Neuronal stem cell (in vitro differentiated cells): ENCODE data around the gene HIPK2.

Experiments used
- DNase-seq: peaks from one replicate; pipeline ENCODE4 v3.0.0-alpha.2; 2013; ENCODE audit warnings: low spot score
- H2AFZ ChIP-seq: one replicate; pipeline ENCODE4 v1.6.1; 2013; ENCODE audit warnings: mild to moderate bottlenecking, low read length, inconsistent platforms
- H2AK5ac ChIP-seq: 2 replicates; pipeline ENCODE4 v1.6.1; 2013; ENCODE audit warnings: low read depth, mild to moderate bottlenecking, inconsistent platforms, low read length, moderate library complexity, mixed read lengths
- H2BK120ac ChIP-seq: 2 replicates; pipeline ENCODE4 v1.6.1; 2013; ENCODE audit warnings: low read depth, mild to moderate bottlenecking, inconsistent platforms, low read length, moderate library complexity, mixed read lengths
- H2BK12ac ChIP-seq: one replicate; pipeline ENCODE4 v1.6.1; 2013; ENCODE audit warnings: low read length, inconsistent platforms
- H2BK15ac ChIP-seq: 2 replicates; pipeline ENCODE4 v1.6.1; 2013; ENCODE audit warnings: mild to moderate bottlenecking, low read length, inconsistent platforms, mixed read lengths
- H2BK5ac ChIP-seq: one replicate; pipeline ENCODE4 v1.6.1; 2013; ENCODE audit warnings: inconsistent platforms, mild to moderate bottlenecking, low read length, moderate library complexity
- H3K14ac ChIP-seq: one replicate; pipeline ENCODE4 v1.6.1; 2013; ENCODE audit warnings: low read length, inconsistent platforms
- H3K18ac ChIP-seq: 2 replicates; pipeline ENCODE4 v1.6.1; 2013; ENCODE audit warnings: low read length, inconsistent platforms
- H3K23ac ChIP-seq: 2 replicates; pipeline ENCODE4 v1.6.1; 2013; ENCODE audit warnings: low read depth, mild to moderate bottlenecking, mixed read lengths, low read length, inconsistent platforms; ENCODE audit not compliant: poor library complexity
- H3K27ac ChIP-seq: replicated peaks from 3 replicates; pipeline ENCODE4 v1.5.1; 2013; ENCODE audit warnings: low read length, inconsistent platforms
- H3K27me3 ChIP-seq, 3 experiments: 2 replicates each; pipeline ENCODE4 v1.6.1; 2013; ENCODE audit warnings: low read length in 3 of 3, mild to moderate bottlenecking in 2 of 3, inconsistent platforms in 1 of 3, low read depth in 1 of 3, mixed read lengths in 1 of 3, moderate library complexity in 1 of 3; ENCODE audit not compliant: control insufficient read depth in 3 of 3, insufficient read depth in 3 of 3
- H3K36me3 ChIP-seq, 2 donors: replicated peaks in 1 of 2; 2 replicates each; pipeline ENCODE4 v1.6.1; 2013; ENCODE audit warnings: low read length in 2 of 2; ENCODE audit not compliant: control insufficient read depth in 2 of 2, insufficient read depth in 2 of 2
- H3K4ac ChIP-seq: 2 replicates; pipeline ENCODE4 v1.6.1; 2013; ENCODE audit warnings: inconsistent platforms, mild to moderate bottlenecking, low read length, moderate library complexity
- H3K4me1 ChIP-seq, 2 donors: 1 replicate in 1 of 2; 2 replicates in 1 of 2; pipeline ENCODE4 v1.6.1; 2013; ENCODE audit warnings: low read length in 2 of 2, low read depth in 1 of 2; ENCODE audit not compliant: control insufficient read depth in 2 of 2, insufficient read depth in 1 of 2
- H3K4me2 ChIP-seq: one replicate; pipeline ENCODE4 v1.6.1; 2013; ENCODE audit warnings: mild to moderate bottlenecking, low read length, inconsistent platforms; ENCODE audit not compliant: insufficient read depth, poor library complexity, severe bottlenecking
- H3K4me3 ChIP-seq, 2 donors: 2 replicates each; pipeline ENCODE4 v1.5.1; 2013; ENCODE audit warnings: low read length in 2 of 2, mild to moderate bottlenecking in 2 of 2, inconsistent platforms in 1 of 2, moderate library complexity in 1 of 2
- H3K79me1 ChIP-seq: one replicate; pipeline ENCODE4 v1.6.1; 2013; ENCODE audit warnings: low read depth, mild to moderate bottlenecking, inconsistent platforms, low read length, moderate library complexity
- H3K9ac ChIP-seq: one replicate; pipeline ENCODE4 v1.6.1; 2013; ENCODE audit warnings: mild to moderate bottlenecking, low read depth, low read length, inconsistent platforms; ENCODE audit not compliant: poor library complexity
- H3K9me3 ChIP-seq, 2 donors: replicated peaks in 1 of 2; 2 replicates each; pipeline versions ENCODE3 to v1.6.1; 2013; ENCODE audit warnings: low read length in 2 of 2, mild to moderate bottlenecking in 2 of 2, inconsistent platforms in 1 of 2, low read depth in 1 of 2, mixed read lengths in 1 of 2, moderate library complexity in 1 of 2; ENCODE audit not compliant: control insufficient read depth in 2 of 2, insufficient read depth in 1 of 2
- H4K8ac ChIP-seq: one replicate; pipeline ENCODE4 v1.6.1; 2013; ENCODE audit warnings: low read depth, mild to moderate bottlenecking, inconsistent platforms, low read length, moderate library complexity
- H4K91ac ChIP-seq: one replicate; pipeline ENCODE4 v1.6.1; 2013; ENCODE audit warnings: low read length, low read depth, mild to moderate bottlenecking, inconsistent platforms; ENCODE audit not compliant: poor library complexity
- WGBS, 2 donors: extraction: QIAGEN DNeasy Blood & Tissue Kit; methylation state at CpG; one replicate each; pipeline ENCODE4 v1.1.7; 2013; ENCODE audit warnings: missing lambda C conversion rate in 2 of 2, mixed read lengths in 1 of 2; ENCODE audit not compliant: insufficient read length in 2 of 2, insufficient replicate concordance in 1 of 2; ENCODE audit errors: extremely low coverage in 2 of 2; 5-methylcytosine and 5-hydroxymethylcytosine counted together

Gene HIPK2

DNA sequence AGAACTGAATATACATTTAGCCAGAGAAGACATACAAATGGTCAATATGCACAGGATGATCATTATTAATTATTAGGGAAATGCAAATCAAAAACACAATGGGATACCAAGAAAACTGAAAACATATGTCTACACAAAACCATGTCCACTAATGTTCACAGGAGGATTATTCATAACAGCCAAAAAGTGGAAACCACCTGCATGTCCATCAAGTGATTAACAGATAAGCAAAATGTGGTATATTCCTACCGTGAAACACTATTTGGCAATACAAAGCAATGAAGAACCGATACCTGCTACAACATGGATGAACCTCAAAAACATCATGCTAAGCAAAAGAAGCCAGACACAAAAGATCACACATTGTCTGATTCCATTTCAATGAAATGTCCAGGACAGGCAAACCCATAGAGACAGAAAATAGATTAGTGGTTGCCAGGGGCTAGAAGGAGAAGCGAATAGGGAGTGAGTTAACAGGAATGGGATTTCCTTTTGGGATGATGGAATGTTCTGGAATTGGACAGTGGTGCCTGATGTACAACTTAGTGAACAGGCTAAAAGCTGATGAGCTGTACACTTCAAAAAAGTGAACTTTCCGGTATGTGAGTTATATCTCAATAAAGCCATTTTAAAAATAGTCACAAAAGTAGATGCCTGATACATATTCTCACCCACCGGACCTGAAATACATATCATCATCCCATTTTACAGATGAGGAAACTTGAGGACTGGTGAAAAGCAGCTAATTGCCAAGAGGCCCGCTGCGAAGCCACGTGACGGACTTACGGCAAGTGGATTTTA, 33.6 kb downstream of the HIPK2 start:
- H3K9ac ChIP-seq: no peak overlapping the region
- no peaks in the 10 kb centered on the region for H3K9me3 ChIP-seq
- no peak overlapping the region for H3K4me2 ChIP-seq
- no peak overlapping the region for H3K4ac ChIP-seq
- no peak overlapping the region for H2BK12ac ChIP-seq
- H3K14ac ChIP-seq: no peak overlapping the region
- no peak overlapping the region for H2BK120ac ChIP-seq
- no peak overlapping the region for H2AFZ ChIP-seq
- no peak overlapping the region for H2BK15ac ChIP-seq
- no peak overlapping the region for H3K23ac ChIP-seq
- no peak overlapping the region for H3K18ac ChIP-seq
- DNase-seq: no peak
- WGBS, 2 donors: no CpG with 5 or more reads among the region's 10 CpGs
- no peaks in the 10 kb centered on the region for H3K27me3 ChIP-seq
- H3K27ac ChIP-seq: no peak overlapping the region
- H2BK5ac ChIP-seq: no peak overlapping the region
- H3K79me1 ChIP-seq: peaks cover 3% of the 10 kb centered on the region
- no peak overlapping the region for H4K8ac ChIP-seq
- peaks cover 0 to 5% of the 10 kb centered on the region in 2 donors for H3K36me3 ChIP-seq
- H4K91ac ChIP-seq: no peak overlapping the region
- H3K4me1 ChIP-seq: peaks cover 12 to 17% of the 10 kb centered on the region in 2 donors
- H2AK5ac ChIP-seq: no peak overlapping the region
- H3K4me3 ChIP-seq: no peak overlapping the region

DNA sequence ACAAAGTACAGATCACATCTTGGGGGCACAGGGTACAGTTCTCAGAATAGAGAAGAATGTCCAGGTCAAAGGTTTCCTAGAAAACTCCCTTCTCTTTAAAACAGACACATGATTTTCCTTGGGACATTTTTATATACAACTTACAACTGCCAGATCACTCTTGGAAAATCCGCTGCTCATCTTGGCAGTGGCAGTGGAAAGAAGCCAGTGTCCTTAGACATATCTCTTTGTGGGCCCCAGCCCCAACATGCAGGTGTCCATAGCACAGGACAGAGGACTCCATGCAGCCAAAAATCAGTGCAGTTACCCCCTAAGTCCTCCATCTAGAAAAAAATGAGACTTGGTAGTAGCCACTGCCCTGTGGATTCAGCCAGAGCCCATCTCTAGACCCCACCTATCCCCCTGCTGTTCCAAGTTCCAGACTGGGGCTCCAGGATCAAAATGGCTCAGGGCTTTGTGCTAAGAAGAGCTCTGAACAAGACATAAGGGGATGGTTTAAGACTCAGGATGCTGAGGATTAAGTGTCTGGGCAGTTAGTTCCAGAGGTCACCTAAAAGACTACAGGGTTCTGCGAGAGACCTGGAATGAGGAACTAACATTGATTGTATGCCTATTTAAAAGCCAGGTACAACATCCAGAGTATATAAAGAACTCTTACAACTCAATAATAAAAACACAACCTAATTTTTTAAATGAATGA, 34.4 kb downstream of the HIPK2 start:
- Histone ChIP-seq H3K4ac (no peak overlapping the region), H3K9me3 (no peaks in the 10 kb centered on the region), H3K36me3 (peaks cover 0 to 5% of the 10 kb centered on the region in 2 donors), H2BK12ac (no peak overlapping the region), H3K79me1 (peaks cover 2% of the 10 kb centered on the region), H4K8ac (no peak overlapping the region), H2AFZ (no peak overlapping the region), H3K23ac (no peak overlapping the region), H3K4me1 (peaks cover 12 to 17% of the 10 kb centered on the region in 2 donors), H3K18ac (no peak overlapping the region), H2BK15ac (no peak overlapping the region), H3K27ac (no peak overlapping the region), H3K27me3 (no peaks in the 10 kb centered on the region), H3K14ac (no peak overlapping the region), H2BK5ac (no peak overlapping the region), H2BK120ac (no peak overlapping the region), H4K91ac (no peak overlapping the region), H2AK5ac (no peak overlapping the region), H3K4me3 (no peak overlapping the region), H3K4me2 (no peak overlapping the region), H3K9ac (no peak overlapping the region)
- DNase-seq: no peak
- no CpG with 5 or more reads among the region's 2 CpGs for WGBS, 2 donors

DNA sequence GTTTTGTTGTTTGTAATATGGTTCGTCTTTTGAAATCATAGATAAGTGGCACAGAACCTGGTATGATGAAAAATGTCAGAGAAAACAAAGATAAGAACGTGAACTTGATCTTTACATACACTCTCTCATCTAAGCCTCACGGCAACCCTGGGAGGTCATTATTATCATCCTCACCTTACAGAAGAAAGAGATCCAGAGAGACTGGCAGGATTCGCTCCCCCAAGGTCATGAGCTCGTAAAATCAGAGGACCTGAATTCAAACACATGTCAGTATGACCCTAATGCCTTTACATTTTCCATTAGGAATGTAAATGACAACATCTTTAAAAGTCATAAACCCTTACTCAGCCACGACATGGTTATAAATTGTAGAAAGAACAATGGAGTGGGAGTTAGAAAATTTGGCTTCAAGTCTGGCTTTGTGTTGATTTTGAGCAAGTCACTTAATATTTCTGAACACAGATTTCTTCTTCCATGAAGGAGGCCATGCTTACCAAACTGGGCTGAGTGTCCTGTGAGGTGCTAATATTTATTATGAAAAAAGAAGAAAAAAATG, 35.9 kb downstream of the HIPK2 start:
- H3K9me3 ChIP-seq: no peaks in the 10 kb centered on the region
- no CpG with 5 or more reads among the region's 6 CpGs for WGBS, 2 donors

DNA sequence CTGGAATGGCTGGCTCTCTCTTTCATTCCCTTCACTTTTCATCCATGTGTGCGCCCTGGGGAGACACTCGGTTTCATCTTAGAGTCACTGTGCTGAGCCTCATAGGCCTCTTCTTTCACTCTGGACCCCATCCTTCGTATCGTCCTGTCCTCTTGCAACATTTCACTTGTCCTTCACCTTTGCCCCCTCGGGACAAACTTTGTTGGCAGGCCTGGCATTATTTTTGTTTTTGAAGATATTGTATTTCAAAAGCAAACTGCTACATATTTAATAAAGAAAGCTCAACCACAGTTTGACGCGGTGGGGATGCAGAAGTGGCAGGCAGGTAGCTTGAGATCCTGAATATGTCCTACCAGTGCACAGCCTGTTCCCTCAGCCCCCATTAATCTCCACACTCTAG, 36.6 kb downstream of the HIPK2 start:
- H3K27ac ChIP-seq: no peak overlapping the region
- H3K79me1 ChIP-seq: no peaks in the 10 kb centered on the region
- no CpG with 5 or more reads among the region's 7 CpGs for WGBS, 2 donors
- no peak overlapping the region for H2BK120ac ChIP-seq
- H3K4me1 ChIP-seq: peaks cover 12 to 17% of the 10 kb centered on the region in 2 donors
- no peak overlapping the region for H2BK12ac ChIP-seq
- H3K23ac ChIP-seq: no peak overlapping the region
- H3K18ac ChIP-seq: no peak overlapping the region
- no peak overlapping the region for H4K91ac ChIP-seq
- no peaks in the 10 kb centered on the region for H3K27me3 ChIP-seq
- no peak overlapping the region for H2BK15ac ChIP-seq
- no peak overlapping the region for H3K4ac ChIP-seq
- no peak overlapping the region for H3K14ac ChIP-seq
- H4K8ac ChIP-seq: no peak overlapping the region
- H3K4me2 ChIP-seq: no peak overlapping the region
- H3K9ac ChIP-seq: no peak overlapping the region
- no peak overlapping the region for H2AK5ac ChIP-seq
- no peak overlapping the region for H3K4me3 ChIP-seq
- H3K9me3 ChIP-seq: no peaks in the 10 kb centered on the region
- DNase-seq: no peak
- H2BK5ac ChIP-seq: no peak overlapping the region
- H3K36me3 ChIP-seq: peaks cover 0 to 5% of the 10 kb centered on the region in 2 donors
- no peak overlapping the region for H2AFZ ChIP-seq

More for the DNA sequence above, 35.9 kb downstream of the HIPK2 start:
- no peak overlapping the region for H2BK5ac ChIP-seq
- no peak overlapping the region for H4K91ac ChIP-seq
- H3K18ac ChIP-seq: no peak overlapping the region
- H2BK15ac ChIP-seq: no peak overlapping the region
- H2BK120ac ChIP-seq: no peak overlapping the region
- no peak overlapping the region for H3K4me3 ChIP-seq
- H3K14ac ChIP-seq: no peak overlapping the region
- no peak overlapping the region for H2AK5ac ChIP-seq
- H2BK12ac ChIP-seq: no peak overlapping the region
- peaks cover 17% of the 10 kb centered on the region in 2 donors for H3K4me1 ChIP-seq
- no peak overlapping the region for H3K4ac ChIP-seq
- H3K79me1 ChIP-seq: no peaks in the 10 kb centered on the region
- no peak overlapping the region for H4K8ac ChIP-seq
- no peak overlapping the region for H3K4me2 ChIP-seq
- no peak overlapping the region for H3K27ac ChIP-seq
- H3K36me3 ChIP-seq: peaks cover 0 to 5% of the 10 kb centered on the region in 2 donors
- no peak overlapping the region for H3K23ac ChIP-seq
- DNase-seq: no peak
- no peaks in the 10 kb centered on the region for H3K27me3 ChIP-seq
- no peak overlapping the region for H3K9ac ChIP-seq
- no peak overlapping the region for H2AFZ ChIP-seq
